Medulla oblongata (tissue), 1 donor: Measurements from ENCODE around the gene FZD10.
A peak's percentile ranks its signal among the peaks of the same experiment; 100 is the strongest.

ENCODE experiments used
- DNase-seq: peaks from one replicate; pipeline ENCODE4 v3.0.0-alpha.2; 2015; ENCODE audit errors: extremely low spot score

The FZD10 gene

DNA sequence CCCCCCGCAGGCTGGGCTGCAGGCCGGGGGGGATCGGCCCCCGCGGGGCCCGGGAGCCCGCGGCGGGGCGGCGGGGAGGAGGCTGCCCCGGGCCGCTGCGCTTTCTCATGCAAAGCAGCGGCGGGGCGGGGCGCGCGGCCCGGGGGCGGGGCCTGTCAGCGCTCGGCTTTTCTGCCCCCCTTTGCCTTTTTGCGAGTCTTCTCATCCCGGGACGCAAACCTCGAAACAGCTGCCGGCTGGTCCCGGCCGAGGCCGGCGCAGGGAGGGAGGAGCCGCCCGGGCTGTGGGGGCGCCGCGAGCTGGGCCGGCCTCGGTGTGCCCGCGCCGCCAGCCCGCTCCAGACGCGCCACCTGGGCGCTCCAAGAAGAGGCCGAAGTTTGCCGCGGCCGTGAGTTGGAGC, at the start of gene FZD10:
Gene FZD10 (plus strand): TSS at position 198 of the 400 bp plus-strand sequence. CDS start 479 bp downstream, outside the sequence.
- peak; percentile 18 for DNase-seq

DNA sequence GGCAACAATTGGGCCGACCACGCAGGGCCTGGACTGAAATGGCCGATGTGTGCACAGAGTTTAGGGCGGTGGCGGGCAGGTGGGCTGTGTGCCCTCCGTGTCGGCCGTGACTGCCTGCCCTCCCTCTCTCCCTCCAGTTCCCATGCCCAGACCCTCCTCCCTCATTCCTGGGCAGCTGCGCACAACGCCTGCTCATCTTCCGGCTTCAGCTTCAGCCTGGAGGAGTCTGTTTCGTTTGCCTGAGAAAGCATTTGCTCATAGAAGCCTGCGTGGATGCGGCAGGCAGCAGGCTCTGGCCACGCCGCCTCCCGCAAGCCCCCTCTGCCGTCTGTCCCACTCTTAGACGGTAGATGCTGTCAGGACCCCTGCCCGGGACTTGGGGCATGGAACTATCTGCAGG, 47.3 kb upstream of the FZD10 start:
- no peak for DNase-seq

DNA sequence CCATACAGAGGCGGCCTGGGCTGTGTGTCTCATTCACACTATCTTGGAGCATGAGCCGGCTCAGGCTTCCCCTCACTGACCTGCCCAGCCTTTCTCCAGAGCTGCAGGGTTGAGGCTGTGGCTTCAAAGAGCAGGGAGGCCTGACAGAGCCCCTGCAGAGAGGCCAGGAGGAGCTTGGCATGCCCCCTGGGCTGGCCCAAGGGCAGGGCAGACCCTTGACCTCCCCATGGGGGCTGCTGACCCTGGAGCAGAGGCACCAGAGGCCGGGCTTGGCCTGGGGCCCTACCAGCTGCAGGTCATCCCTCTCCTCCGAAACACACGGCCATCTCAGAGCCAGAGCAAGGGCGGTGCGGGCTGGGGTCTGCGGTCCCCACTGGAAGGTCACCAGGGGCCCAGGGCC, 46.6 kb upstream of the FZD10 start:
- no peak for DNase-seq

- no peak for DNase-seq
Observed at GRCh38 chr12:130116791-130117190, 45.5 kb upstream of the FZD10 start.

DNA sequence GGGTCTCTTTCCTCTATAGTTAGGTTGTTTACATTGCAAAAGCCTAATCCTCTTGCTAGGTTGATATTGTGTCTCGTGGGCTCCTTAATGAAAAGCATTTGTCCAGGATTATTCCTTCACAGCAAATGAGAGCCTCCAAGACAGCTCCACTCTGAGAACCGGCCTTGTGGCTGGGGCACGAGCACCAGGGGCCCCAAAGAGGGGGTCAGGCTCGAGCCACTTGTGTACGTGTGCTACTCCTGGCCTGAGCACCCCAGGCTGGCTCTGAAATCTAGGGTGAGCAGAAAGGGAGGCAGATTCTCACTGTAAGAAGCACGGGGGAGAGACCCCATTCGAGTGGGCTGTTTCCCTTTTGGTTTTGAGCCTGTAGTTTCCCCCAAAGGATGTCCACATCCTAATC, 45.0 kb upstream of the FZD10 start:
- no peak for DNase-seq

DNA sequence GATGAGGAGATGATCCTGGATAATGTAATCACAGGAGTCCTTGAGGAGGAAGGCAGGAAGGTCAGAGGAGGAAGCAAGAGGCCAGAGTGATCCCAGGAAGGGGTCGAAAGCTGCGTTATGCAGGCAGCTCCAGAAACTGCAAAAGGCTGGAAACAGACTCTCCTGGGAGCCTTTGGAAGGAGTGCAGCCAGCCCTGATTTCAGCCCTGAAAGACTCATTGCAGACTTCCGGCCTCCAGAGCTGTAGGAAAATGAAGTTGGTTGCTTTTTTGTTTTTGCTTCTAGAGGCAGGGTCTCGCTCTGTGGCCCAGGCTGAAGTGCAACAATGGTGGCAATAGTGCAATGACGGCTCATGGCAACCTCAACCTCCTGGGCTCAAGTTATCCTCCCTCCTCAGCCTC, 44.6 kb upstream of the FZD10 start:
- no peak for DNase-seq

GRCh38 chr12:130118181-130118580, 44.1 kb upstream of the FZD10 start:
- DNase-seq = no peak

DNA sequence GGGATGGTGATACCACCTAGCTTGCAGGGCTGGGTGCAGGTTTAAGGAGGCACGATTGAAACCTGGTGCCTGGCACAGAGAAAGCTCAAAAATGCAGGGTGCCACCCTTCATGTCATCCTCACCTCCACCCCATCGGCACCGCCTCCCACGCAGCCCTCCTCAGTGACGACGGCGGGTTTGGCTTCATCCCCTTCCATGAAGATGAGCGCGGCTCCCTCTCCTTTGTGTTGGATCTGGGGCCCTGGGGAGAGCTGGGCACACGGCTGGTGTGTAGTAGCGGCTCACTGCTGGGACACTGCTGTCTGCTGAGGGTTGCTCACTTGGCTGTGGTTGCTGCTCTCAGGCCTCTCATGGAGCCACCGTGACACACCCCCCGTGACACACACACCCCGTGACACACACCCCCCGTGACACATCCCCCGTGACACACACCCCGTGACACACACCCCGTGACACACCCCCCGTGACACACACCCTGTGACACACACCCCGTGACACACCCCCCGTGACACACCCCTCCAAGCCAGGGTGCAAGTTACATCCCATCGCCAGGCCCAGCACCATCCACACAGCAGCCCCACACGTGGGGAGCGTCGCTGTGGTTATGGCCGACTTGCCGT, 42.9 kb upstream of the FZD10 start:
- no peak for DNase-seq

GRCh38 chr12:130120012-130120805, 42.1 kb upstream of the FZD10 start:
- DNase-seq = no peak

GRCh38 chr12:130121226-130122000, 40.9 kb upstream of the FZD10 start:
- DNase-seq = no peak

DNA sequence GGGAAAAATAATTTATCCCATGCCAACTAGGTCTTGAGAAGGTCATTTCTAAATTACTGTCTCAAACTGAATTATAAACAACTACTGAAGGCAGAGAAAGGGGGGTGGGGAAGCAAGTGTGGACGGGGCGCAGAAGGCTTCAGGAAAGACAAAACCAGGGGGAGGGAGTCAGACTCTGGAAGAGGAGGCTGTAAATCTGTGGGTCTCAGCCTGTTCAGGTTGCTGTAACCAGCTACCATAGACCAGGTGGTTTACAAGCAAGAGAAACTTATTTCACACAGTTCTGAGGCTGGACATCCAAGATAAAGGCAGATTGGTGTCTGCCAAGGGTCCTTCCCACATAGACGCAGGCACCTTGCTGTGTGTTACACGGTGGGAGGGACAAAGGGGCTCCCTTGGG, 39.9 kb upstream of the FZD10 start:
- no peak for DNase-seq

- DNase-seq = no peak
Observed at GRCh38 chr12:130124106-130124505, 38.2 kb upstream of the FZD10 start.

DNA sequence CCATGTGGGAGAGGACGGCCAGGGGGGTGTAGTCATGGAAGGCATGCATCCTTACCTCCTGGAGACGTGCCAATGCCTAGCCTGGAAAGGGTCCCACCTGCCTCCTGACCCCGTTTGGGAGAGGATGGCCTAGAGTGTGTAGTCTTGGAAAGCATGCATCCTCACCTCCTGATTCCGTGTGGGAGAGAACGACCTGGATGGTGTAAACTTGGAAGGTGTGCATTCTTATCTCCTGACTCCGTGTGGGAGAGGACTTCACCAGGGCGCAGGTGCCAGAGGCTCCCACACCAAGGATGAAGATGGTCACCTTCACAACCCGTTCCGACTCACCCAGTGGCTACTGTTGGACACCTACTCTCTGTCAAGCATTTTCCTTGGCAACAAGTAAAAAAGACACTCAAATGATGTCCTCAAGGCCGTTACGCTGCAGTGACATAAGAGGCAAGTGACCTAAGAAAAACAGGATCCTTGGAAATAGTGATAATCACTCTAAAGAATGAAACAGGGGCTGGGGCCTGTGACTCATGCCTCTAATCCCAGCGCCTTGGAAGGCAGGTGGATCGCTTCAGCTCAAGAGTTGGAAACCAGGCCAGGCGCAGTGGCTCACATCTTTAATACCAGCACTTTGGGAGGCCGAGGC, 37.5 kb upstream of the FZD10 start:
- no peak for DNase-seq

DNA sequence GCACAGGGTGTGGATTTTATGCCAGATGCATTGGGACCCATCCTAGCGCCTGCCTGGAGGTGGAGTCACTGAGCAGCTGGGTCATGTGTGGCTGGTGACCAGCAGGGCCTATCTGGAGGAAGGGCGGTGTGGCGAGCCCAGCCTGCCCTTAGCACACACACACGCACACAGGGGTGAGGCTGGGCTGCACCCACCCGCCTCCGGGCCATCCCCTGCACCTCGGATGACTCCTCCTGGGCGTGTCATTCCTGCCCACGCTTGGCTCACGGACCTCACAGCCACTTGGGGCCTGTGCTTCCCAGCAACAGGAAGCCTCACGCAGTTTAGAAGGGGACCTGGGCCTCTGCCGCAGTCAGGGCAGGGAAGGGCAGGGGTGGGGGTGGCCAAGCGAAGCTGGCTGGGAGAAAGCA, 36.2 kb upstream of the FZD10 start:
- DNase-seq = no peak

DNA sequence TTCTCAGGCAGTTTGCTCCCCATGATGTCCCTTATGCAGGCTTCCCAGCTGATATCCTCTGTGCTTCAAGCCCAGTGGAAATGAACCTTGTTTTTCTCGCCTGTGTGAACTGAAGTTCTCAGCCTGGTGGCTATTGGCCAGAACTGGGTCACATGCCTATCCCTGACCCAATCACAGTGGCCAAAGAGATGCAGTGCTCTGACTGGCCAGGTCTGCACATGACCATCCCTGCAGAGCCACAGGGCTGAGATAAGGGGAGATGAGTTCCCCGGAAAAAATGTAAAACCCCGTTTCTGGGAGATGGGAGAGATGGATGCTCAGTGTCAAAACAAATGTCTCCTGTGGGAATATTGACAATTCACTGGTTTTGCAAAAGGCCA, 34.7 kb upstream of the FZD10 start:
- no peak for DNase-seq

DNA sequence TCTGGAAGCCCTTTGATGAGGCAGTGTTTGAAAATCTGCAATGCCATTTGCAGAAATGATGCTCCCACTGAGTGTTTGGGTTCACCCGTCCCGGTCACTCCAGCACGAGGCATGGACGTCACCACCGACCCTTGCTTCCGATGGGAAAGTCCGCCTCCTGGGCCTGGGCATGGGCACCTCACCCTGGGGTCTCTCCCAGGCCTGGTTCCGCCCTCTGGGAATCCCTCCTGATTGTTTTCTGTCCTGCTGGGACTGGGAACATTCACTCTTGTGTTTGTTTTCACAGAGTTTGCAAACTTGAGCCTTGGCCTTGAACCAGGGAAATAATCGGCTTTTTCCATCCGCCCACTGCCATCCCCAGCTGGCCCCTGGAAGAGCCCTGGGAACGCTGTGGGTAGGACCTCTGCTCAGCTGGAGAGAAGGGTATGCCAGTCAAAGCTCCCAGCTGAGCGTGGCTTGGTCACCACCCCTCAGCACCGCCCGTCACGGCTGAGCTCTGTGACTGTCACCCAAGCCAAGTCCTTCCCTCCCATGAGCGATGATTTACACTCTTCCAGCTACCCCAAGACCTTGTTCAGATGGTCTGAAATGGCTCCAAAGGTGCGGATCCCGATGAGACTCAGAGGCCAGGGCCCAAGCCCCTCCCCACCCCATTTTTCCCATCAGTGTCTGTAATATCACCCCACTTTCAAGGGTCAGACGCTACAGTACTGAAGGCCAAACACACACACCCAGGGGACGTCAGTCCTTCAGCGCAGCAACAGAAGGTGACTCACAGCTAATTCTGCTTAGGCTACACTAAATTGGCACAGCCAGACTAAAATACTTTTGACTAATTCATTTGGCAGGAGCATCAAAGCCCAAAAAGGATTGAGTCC, 34.1 kb upstream of the FZD10 start:
- DNase-seq = no peak

DNA sequence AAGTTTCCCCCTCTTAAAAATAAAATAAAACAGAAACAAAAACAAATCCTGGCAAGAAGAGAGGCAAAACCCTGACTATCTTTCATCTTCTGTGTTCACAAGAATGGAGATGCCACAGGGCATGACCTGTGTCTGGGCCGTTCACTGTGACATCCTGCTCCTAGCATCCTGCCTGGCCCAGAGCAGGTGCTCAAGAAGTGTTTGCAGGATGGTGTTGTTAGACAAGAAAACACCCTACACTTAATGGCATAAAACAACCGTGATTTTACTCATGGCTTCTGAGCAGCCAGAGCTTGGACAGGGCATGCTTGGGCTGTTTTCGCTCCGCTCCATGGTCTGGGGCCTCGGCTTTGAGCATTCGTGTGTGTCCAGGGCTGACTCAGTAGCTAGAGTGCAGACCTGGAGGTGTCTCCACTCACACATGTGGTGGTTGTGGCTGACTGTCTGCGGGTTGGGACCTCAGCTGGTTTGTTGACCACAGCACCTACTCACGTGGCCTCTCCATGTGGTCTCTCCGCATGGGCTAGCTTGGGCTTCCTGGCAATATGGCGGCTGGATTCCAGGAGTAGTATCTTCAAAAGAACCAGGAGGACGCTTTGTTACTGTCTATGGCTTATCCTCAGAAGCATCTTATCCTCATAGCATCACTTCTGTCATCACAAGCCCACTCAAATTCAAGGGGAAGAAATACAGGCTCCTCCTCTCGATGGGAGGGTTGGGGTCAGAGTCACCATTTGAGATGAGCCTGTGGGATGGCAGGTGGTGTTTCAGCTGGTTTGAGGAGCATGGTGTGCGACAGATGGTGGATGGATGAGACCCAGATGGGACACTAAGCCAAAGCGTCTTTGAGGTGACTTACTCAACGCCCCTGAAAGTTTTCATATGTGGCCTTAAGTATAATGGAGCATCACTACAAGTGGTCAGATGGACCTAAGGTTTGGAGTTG, 33.2 kb upstream of the FZD10 start:
- DNase-seq = no peak

DNA sequence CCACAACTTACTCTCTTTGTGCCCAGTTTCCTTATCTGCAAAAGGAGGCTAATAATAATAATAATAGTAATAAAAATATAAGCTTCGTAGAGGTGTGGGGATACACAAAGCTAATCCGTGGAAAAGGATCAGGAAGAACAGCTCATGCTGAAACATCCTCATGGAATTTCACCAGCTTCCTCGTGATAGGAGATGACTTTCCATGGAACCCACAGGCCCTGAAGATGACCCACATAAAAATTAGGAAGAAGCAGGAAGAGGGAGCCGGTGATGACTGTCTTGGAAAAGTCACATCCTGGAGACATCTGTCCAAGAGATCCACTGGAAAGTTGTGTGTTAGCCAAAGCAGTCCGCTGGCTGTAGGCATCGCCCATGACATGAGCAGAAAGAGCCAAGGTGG, 31.9 kb upstream of the FZD10 start:
- no peak for DNase-seq

GRCh38 chr12:130131025-130131424, 31.2 kb upstream of the FZD10 start:
- no peak for DNase-seq

DNA sequence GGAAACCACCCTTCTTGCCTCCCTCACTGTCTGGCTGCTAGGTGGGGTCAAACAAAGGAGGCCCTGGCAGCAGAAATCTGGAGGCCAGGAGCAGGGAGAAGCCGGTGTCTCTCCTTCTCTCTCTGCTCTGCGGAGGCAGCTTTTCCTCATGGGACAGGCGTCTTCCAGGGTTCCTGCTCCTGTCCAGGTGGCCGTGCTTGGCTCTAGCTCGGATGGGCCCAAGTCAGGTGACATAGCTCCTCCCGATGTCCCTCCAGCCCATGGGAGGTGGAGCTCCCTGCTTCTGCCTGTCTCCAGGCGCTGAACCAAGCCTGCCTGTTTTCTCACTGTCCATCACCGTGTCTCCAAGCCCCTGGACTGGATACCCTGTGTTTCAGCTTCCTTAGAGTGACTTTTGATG, 30.5 kb upstream of the FZD10 start:
- no peak for DNase-seq
